ENCODE results near the gene PGM5.
"Not testable (repeated sequence)": the region's sequence is repeated elsewhere in the genome, so short reads cannot be mapped to it uniquely, and the experiment has no call there.

Gene PGM5

DNA sequence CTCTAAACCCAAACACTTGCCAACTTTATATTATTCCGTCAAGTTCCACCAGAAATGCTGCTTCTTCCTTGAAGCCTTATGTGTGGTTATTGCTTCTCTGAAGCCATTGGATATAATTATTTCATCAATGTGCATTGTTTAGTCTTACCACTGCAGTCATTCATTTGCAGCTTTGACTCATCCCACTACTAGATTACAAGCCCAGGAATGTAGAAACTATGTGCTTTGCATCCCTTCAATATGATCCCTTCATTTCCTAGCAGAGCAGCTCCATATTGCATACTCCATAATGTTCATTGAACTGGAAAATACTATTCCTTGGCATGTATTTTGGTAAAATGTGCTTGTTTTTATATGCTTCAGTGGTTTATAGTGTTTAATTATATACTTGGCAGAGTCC, 34.3 kb downstream of the PGM5 start:
- DNase-seq; H3K9me3 ChIP-seq (replicated peaks; ENCODE audit: insufficient read depth, low read length); H3K27me3 ChIP-seq (replicated peaks; ENCODE audit: insufficient read depth, low read length); H3K9ac ChIP-seq (ENCODE audit: low read length); H3K27ac ChIP-seq (ENCODE audit: low read length); H3K9me2 ChIP-seq (replicated peaks; ENCODE audit: insufficient read depth, low read length); H3K4me1 ChIP-seq (ENCODE audit: low read length); H3K79me2 ChIP-seq (ENCODE audit: low read length); H3F3A ChIP-seq (ENCODE audit: insufficient read depth, low read length); H3K4me3 ChIP-seq (ENCODE audit: low read length); H3K36me3 ChIP-seq (replicated peaks; ENCODE audit: insufficient read depth, low read length); H3K4me2 ChIP-seq (ENCODE audit: low read depth, low read length); H4K20me1 ChIP-seq (ENCODE audit: insufficient read depth, low read length); H2AFZ ChIP-seq (ENCODE audit: low read length): not testable (repeated sequence)

GRCh38 chr9:68396411-68397094, 40.1 kb downstream of the PGM5 start:
- H2AFZ ChIP-seq (ENCODE audit: low read length); H3K36me3 ChIP-seq (replicated peaks; ENCODE audit: insufficient read depth, low read length); DNase-seq: not testable (repeated sequence)

DNA sequence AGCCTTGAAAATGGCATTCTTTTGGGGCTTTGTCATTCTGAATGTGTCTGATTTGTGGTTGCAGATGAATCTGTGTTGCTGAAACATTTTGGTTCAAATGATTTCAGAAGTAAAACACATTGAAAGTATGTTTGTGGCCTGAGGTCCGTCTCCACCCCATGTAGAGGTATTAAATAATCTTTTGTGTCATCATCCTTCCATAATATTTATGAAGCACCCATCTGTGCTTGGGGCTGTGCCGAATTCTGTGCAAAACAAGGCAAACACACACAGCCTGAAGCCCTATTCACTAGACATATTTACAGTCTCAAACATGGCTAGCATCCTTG, 40.6 kb downstream of the PGM5 start:
- not testable (repeated sequence) for H3K36me3 ChIP-seq (replicated peaks; ENCODE audit: insufficient read depth, low read length); H3K79me2 ChIP-seq (ENCODE audit: low read length); H3K4me3 ChIP-seq (ENCODE audit: low read length); H3K27ac ChIP-seq (ENCODE audit: low read length); H3K27me3 ChIP-seq (replicated peaks; ENCODE audit: insufficient read depth, low read length); H3K9me2 ChIP-seq (replicated peaks; ENCODE audit: insufficient read depth, low read length); H3K4me1 ChIP-seq (ENCODE audit: low read length); H2AFZ ChIP-seq (ENCODE audit: low read length); H3F3A ChIP-seq (ENCODE audit: insufficient read depth, low read length); DNase-seq; H4K20me1 ChIP-seq (ENCODE audit: insufficient read depth, low read length); H3K9ac ChIP-seq (ENCODE audit: low read length); H3K9me3 ChIP-seq (replicated peaks; ENCODE audit: insufficient read depth, low read length); H3K4me2 ChIP-seq (ENCODE audit: low read depth, low read length)

More at GRCh38 chr9:68396411-68397094, 40.1 kb downstream of the PGM5 start:
- H3K79me2 ChIP-seq (ENCODE audit: low read length); H3K9me3 ChIP-seq (replicated peaks; ENCODE audit: insufficient read depth, low read length); H3F3A ChIP-seq (ENCODE audit: insufficient read depth, low read length); H3K9me2 ChIP-seq (replicated peaks; ENCODE audit: insufficient read depth, low read length); H3K9ac ChIP-seq (ENCODE audit: low read length); H3K27ac ChIP-seq (ENCODE audit: low read length); H3K4me2 ChIP-seq (ENCODE audit: low read depth, low read length); H4K20me1 ChIP-seq (ENCODE audit: insufficient read depth, low read length); H3K4me1 ChIP-seq (ENCODE audit: low read length); H3K27me3 ChIP-seq (replicated peaks; ENCODE audit: insufficient read depth, low read length); H3K4me3 ChIP-seq (ENCODE audit: low read length): not testable (repeated sequence)

GRCh38 chr9:68397796-68398195, 41.4 kb downstream of the PGM5 start:
- H3K9me2 ChIP-seq (replicated peaks; ENCODE audit: insufficient read depth, low read length); H3F3A ChIP-seq (ENCODE audit: insufficient read depth, low read length); H3K4me2 ChIP-seq (ENCODE audit: low read depth, low read length); H3K79me2 ChIP-seq (ENCODE audit: low read length); H3K9me3 ChIP-seq (replicated peaks; ENCODE audit: insufficient read depth, low read length); H4K20me1 ChIP-seq (ENCODE audit: insufficient read depth, low read length); H3K4me3 ChIP-seq (ENCODE audit: low read length); H3K27me3 ChIP-seq (replicated peaks; ENCODE audit: insufficient read depth, low read length); H3K9ac ChIP-seq (ENCODE audit: low read length); H3K27ac ChIP-seq (ENCODE audit: low read length); DNase-seq; H3K36me3 ChIP-seq (replicated peaks; ENCODE audit: insufficient read depth, low read length); H3K4me1 ChIP-seq (ENCODE audit: low read length); H2AFZ ChIP-seq (ENCODE audit: low read length): not testable (repeated sequence)

- not testable (repeated sequence) for H4K20me1 ChIP-seq (ENCODE audit: insufficient read depth, low read length); H3F3A ChIP-seq (ENCODE audit: insufficient read depth, low read length); H3K9me3 ChIP-seq (replicated peaks; ENCODE audit: insufficient read depth, low read length); H3K27ac ChIP-seq (ENCODE audit: low read length); H3K9me2 ChIP-seq (replicated peaks; ENCODE audit: insufficient read depth, low read length); H3K36me3 ChIP-seq (replicated peaks; ENCODE audit: insufficient read depth, low read length); H3K9ac ChIP-seq (ENCODE audit: low read length); H2AFZ ChIP-seq (ENCODE audit: low read length); H3K4me2 ChIP-seq (ENCODE audit: low read depth, low read length); H3K27me3 ChIP-seq (replicated peaks; ENCODE audit: insufficient read depth, low read length); DNase-seq; H3K4me3 ChIP-seq (ENCODE audit: low read length); H3K79me2 ChIP-seq (ENCODE audit: low read length); H3K4me1 ChIP-seq (ENCODE audit: low read length)
Measured at GRCh38 chr9:68398324-68398723, 41.9 kb downstream of the PGM5 start.

DNA sequence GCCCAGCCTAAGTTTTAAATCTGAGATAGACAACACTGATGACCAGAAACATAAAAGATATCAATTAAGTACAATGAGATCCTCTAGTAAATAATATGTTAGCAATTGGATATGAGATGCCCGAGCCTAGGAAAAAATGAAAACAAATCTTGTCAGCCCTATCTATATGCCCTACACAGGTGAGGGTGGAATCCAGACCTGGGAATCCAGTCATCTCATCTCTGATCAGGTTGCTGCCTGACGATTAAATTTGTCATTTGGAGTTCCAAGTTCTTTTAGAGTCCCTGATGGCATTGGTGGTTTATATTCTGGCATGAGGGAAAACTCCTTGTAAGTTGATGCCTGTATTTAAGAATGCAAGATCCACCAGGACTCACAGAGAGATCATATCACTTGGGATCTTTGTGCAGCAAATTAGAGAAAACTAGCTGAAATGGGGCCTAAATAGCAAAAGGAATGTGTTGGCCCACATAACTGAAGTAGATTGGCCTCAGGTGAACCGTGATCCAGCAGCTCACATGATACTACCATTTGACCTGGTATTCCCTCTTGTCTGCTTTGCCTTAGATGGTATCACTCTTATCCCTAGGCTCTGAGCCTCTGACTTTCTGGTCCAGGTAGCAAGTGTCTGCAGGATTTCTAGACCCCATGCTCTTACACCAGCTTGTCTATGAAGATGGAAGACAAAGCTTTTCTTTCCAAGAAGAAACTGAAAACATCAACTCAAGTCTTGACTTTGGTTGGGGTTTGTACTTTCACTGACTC, 48.2 kb downstream of the PGM5 start:
- not testable (repeated sequence) for H3K36me3 ChIP-seq (replicated peaks; ENCODE audit: insufficient read depth, low read length); H3K4me2 ChIP-seq (ENCODE audit: low read depth, low read length); H2AFZ ChIP-seq (ENCODE audit: low read length); H3K27ac ChIP-seq (ENCODE audit: low read length); H3K9me2 ChIP-seq (replicated peaks; ENCODE audit: insufficient read depth, low read length); H4K20me1 ChIP-seq (ENCODE audit: insufficient read depth, low read length); H3K9me3 ChIP-seq (replicated peaks; ENCODE audit: insufficient read depth, low read length); H3F3A ChIP-seq (ENCODE audit: insufficient read depth, low read length); H3K4me1 ChIP-seq (ENCODE audit: low read length); DNase-seq; H3K9ac ChIP-seq (ENCODE audit: low read length); H3K27me3 ChIP-seq (replicated peaks; ENCODE audit: insufficient read depth, low read length); H3K4me3 ChIP-seq (ENCODE audit: low read length); H3K79me2 ChIP-seq (ENCODE audit: low read length)

- not testable (repeated sequence) for H3K36me3 ChIP-seq (replicated peaks; ENCODE audit: insufficient read depth, low read length); H3F3A ChIP-seq (ENCODE audit: insufficient read depth, low read length); H3K27ac ChIP-seq (ENCODE audit: low read length); H3K27me3 ChIP-seq (replicated peaks; ENCODE audit: insufficient read depth, low read length); H3K9ac ChIP-seq (ENCODE audit: low read length); H3K4me3 ChIP-seq (ENCODE audit: low read length); H3K9me3 ChIP-seq (replicated peaks; ENCODE audit: insufficient read depth, low read length); H3K79me2 ChIP-seq (ENCODE audit: low read length); H3K4me1 ChIP-seq (ENCODE audit: low read length); H4K20me1 ChIP-seq (ENCODE audit: insufficient read depth, low read length); H2AFZ ChIP-seq (ENCODE audit: low read length); H3K4me2 ChIP-seq (ENCODE audit: low read depth, low read length); DNase-seq; H3K9me2 ChIP-seq (replicated peaks; ENCODE audit: insufficient read depth, low read length)
Measured at GRCh38 chr9:68411865-68412264, 55.5 kb downstream of the PGM5 start.

- H3K36me3 ChIP-seq (replicated peaks; ENCODE audit: insufficient read depth, low read length); H2AFZ ChIP-seq (ENCODE audit: low read length); H3K9ac ChIP-seq (ENCODE audit: low read length); H4K20me1 ChIP-seq (ENCODE audit: insufficient read depth, low read length); H3K4me1 ChIP-seq (ENCODE audit: low read length); H3K27me3 ChIP-seq (replicated peaks; ENCODE audit: insufficient read depth, low read length); H3K4me2 ChIP-seq (ENCODE audit: low read depth, low read length); H3K4me3 ChIP-seq (ENCODE audit: low read length); H3K9me3 ChIP-seq (replicated peaks; ENCODE audit: insufficient read depth, low read length); H3F3A ChIP-seq (ENCODE audit: insufficient read depth, low read length); H3K79me2 ChIP-seq (ENCODE audit: low read length); DNase-seq; H3K9me2 ChIP-seq (replicated peaks; ENCODE audit: insufficient read depth, low read length); H3K27ac ChIP-seq (ENCODE audit: low read length): not testable (repeated sequence)
Measured at GRCh38 chr9:68412754-68413153, 56.3 kb downstream of the PGM5 start.

Data from MM.1S (cell line).